Tongue (tissue), 2 donors: ENCODE measurements around the gene ZNF552. TPM values are rescaled to one million over a fixed set of nuclear protein-coding genes. Genes with fewer than 3 reads are reported as not detected.
A peak's percentile ranks its signal among the peaks of the same experiment; 100 is the strongest.

Experiments used
- DNase-seq: peaks from one replicate; pipeline ENCODE4 v3.0.0-alpha.2; 2015
- total RNA-seq: library from RNA; depleted of rRNA; stranded (reverse); fragments of >200 nt; gene quantifications from one replicate; pipeline ENCODE4 v1.2.3, GENCODE V29; 2014

The ZNF552 gene
- total RNA-seq, 1 donor from 2014 or later, result 5.7 TPM

DNA sequence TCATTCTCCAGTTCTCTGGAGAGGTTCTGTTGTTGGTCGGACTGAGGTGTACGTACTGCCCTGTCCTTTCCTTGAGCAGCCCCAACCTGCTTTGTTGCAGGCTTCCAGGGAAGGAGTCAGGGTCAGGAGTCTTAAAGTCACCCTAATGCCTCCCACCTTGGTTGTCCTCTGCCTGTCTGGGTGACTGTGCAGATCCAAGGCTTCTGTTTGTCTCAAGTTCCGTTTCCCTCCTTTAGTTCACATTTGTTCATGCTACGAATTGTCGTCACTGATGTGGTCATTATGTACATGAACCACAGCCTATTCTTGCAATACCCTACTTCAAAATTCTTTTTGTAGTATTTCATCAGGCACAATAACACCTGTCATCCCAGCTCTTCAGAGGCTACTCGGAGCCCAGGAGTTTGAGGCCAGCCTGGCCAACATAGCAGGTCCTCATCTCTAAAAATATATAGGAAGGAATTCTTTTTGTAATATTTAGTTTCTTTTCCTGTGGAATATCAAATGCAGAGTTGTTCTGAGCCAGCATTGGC, 37.9 kb downstream of the ZNF552 start:
- no peak for DNase-seq

DNA sequence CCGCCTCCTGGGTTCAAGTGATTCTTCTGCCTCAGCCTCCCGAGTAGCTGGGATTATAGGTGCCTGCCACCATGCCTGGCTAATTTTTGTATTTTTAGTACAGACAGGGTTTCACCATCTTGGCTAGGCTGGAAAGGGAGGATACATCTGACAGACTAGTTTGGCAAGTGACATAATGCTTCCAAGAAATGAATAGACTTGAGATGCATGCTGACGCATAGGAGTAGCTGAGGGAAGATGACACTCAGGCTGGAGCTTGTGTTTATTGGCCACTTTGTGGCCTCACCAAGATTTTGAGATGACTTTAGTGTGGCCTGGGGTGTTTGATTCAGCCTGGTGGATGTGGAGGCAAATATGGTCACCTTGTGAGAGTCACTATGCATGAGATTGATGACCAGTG, 41.2 kb downstream of the ZNF552 start:
- DNase-seq, result no peak

DNA sequence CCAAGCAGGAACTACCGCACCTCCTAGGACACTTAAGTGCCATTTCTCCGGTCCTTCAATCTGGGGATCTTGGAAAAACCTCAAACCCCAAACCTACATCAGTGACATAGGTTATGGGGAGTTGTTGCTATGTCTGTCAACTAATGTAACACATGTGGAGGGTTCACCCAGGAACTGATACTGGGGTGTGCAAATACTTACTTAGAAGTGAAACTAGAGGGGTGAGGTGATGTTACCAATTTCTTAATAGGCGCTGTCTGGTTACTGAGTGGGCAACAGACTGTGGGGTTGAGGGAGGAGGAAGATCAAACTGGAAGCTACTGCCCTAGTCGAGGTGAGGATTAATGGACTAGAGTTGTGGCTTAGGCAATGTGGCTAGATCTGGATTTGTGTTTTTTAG, 43.3 kb downstream of the ZNF552 start:
- DNase-seq, result no peak

DNA sequence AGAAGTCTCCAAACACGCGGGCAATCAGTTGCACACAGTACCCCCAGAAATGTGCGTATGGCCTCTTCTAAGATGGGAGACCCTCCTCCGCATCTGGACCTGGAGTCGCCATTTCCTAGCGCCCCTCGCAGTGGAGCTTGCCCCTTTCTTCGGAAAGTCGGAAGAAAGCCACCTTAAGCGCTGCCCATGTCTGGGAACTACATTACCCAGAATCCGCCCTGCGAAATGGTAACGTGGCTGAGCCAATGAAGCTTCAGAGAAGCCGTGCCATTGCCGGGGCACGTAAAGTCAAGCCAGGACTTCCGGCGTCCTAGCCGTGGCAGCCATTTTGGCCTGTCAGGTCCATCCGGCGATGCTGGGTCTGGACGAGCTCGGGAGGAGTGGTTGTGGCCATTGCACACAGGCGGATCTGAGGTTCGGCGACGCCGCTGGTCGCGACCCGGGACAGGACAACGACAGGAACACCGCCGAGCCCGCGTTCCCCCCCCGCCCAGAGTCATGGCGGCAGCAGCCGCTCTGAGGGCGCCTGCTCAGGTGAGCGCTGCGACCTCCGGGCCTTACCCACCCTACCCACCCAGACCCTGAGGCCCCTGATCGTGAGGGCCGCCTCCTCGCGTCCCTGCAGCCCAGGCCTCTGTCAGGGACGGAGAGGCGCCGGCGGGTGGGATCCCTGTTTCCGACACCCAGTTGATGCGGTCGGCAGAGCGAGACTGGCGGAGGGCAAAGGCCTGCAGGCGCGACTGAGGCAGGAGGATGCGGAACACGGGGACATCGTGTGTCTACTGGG, 45.2 kb downstream of the ZNF552 start, which contains the start of gene ZNF586:
Gene ZNF586, plus strand, starts transcription at position 332 of the 787 bp plus-strand sequence. Its CDS starts 167 bp downstream, at position 499.
- DNase-seq, result peak; percentile 96

DNA sequence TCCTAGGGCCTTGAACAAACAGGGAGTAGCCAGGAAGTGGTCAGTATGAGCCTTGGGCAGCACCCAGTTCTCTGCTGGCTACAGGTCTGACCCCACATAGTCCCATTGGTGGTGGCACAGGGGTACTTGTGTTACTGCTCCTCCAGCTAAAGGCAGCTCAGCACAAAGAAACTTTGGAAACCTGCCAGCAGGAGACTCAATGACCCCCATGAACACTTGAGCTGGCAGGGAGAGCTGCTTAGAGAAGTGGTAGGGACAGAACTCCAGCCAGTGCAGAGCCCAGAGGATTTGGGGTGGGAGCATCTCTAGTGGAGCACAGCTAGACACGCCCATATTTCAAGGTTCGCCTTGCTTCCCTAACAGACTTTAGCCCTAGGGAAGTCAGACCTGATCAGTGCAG, 55.6 kb downstream of the ZNF552 start:
- DNase-seq, result no peak

DNA sequence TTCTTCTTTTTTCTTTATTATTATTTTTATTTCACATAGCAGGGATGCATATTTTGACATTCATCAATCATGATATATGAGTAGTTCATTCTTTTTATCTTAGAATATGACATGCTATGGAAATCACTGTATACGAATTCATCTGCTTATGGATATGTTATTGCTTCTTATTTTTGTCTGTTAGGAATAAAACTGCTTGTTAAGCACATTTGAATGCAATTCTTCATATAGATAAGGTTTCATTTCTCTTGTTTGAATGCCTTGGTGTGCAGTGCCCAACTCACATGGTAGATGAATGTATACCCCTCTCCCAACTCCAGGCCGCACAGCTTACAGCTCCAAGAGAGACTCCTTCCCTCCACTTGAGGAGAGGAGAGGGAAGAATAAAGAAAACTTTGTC, 56.8 kb downstream of the ZNF552 start:
- DNase-seq, result no peak

Other genes starting within 250 kb of the ZNF552 start
- 5.4 TPM for gene ZNF416, start 236.0 kb downstream of the ZNF552 start, total RNA-seq
- 11.2 TPM for gene ZIK1, start 230.8 kb downstream of the ZNF552 start, total RNA-seq
- 5.1 TPM for gene ZNF530, start 215.0 kb downstream of the ZNF552 start, total RNA-seq
- 23.3 TPM for gene ZNF134, start 200.7 kb downstream of the ZNF552 start, total RNA-seq
- 19.0 TPM for gene ZNF211, start 181.7 kb downstream of the ZNF552 start, total RNA-seq
- not detected for gene ZSCAN4, start 146.0 kb downstream of the ZNF552 start, total RNA-seq
- gene ZNF551, start 132.9 kb downstream of the ZNF552 start, total RNA-seq, result 18.9 TPM
- 13.1 TPM for gene ZNF154, start 105.7 kb downstream of the ZNF552 start, total RNA-seq
- 8.4 TPM for gene ZNF671, start 87.3 kb downstream of the ZNF552 start, total RNA-seq
- 22.4 TPM for gene ZNF776, start 68.1 kb downstream of the ZNF552 start, total RNA-seq
- gene ZNF586, start 45.2 kb downstream of the ZNF552 start, total RNA-seq, result 29.4 TPM
- gene ZNF587B, start 15.4 kb upstream of the ZNF552 start, total RNA-seq, result 14.5 TPM
- 25.0 TPM for gene ZNF587, start 34.9 kb upstream of the ZNF552 start, total RNA-seq
- 11.2 TPM for gene ZNF814, start 74.1 kb upstream of the ZNF552 start, total RNA-seq
- 24.7 TPM for gene ZNF417, start 101.7 kb upstream of the ZNF552 start, total RNA-seq
- gene ZNF418, start 120.5 kb upstream of the ZNF552 start, total RNA-seq, result 15.8 TPM
- gene ZNF256, start 132.8 kb upstream of the ZNF552 start, total RNA-seq, result 12.1 TPM
- 0.82 TPM for gene C19orf18, start 159.6 kb upstream of the ZNF552 start, total RNA-seq
- gene ZNF606, start 187.9 kb upstream of the ZNF552 start, total RNA-seq, result 28.5 TPM
- gene ZSCAN1, start 219.1 kb upstream of the ZNF552 start, total RNA-seq, result not detected
- gene ZNF135, start 244.4 kb upstream of the ZNF552 start, total RNA-seq, result 11.3 TPM